ENCODE data around the gene GALP.

GRCh38 chr19:56132316-56132822 lies 43.4 kb upstream of the GALP start:
- TF ChIP-seq ZNF248 (tag by site-specific recombination; IDR thresholded peaks at IDR 0.05) (no peak), ZBTB8A (tag by site-specific recombination; IDR thresholded peaks at IDR 0.05) (no peak), ZNF114 (tag by site-specific recombination; IDR thresholded peaks at IDR 0.05) (no peak), CTCF (tag by site-specific recombination; IDR thresholded peaks at IDR 0.05) (no peak), ZNF140 (tag by site-specific recombination; IDR thresholded peaks at IDR 0.05) (no peak), GLIS2 (tag by site-specific recombination; IDR thresholded peaks at IDR 0.05) (no peak), ZNF707 (tag by site-specific recombination; IDR thresholded peaks at IDR 0.05) (no peak), ZFP3 (tag by site-specific recombination; IDR thresholded peaks at IDR 0.05; ENCODE audit: low read depth) (no peak)

Data from HEK293 (cell line).